SU-DHL-6 (cell line): ENCODE data around the gene PRR12.

Source experiments
- EZH2phosphoT487 ChIP-seq: fragments of 200-600 bp; sonication (generic), shearing (Covaris generic); conservative IDR thresholded peaks from 2 replicates; pipeline ENCODE4 v1.6.1; 2018; ENCODE audit warnings: mild to moderate bottlenecking, antibody characterized with exemption, low read length, moderate library complexity, mixed read lengths
- TF ChIP-seq, protein P1 (sequence below): fragments of 200-600 bp; sonication (generic); IDR thresholded peaks from one replicate; pipeline ENCODE4 v1.5.1; 2017; ENCODE audit warnings: antibody characterized with exemption, mild to moderate bottlenecking, low read length, moderate library complexity; ENCODE audit not compliant: insufficient read depth, poor library complexity, severe bottlenecking

DNA sequence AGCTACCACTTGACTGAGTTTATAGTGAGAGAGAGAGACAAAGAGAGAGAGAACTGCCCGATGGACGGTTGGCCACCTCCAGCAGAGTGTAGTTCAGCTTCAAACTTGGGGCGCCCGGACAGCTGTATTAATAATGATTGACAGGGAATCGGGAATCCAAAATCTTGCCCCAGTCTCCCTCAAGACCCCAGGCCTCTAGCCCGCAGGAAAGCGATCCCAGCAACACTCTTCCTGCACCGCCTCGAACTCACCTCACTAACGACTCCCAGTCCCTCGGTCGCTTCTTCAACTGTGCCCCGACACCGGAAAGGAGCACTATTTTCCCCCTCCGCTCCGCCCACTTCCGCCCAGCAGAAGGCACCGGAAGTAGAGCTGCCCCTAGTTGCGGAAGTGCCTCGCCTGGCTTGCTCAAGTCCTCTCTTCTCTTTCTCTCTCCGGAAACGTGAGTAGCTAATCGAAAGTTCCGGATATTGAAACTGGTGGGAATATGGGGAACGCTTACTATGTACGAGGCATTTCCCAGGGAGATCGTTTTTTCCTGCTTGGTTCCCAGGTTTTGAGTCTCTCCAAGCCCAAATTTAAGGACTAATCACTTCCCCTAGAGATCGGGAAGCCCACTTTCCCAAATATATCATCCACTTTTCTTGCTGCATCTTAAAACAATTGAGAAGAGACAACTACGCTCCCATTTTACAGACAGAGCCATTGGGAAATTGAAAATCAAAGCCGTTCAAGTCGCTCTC lies 10.5 kb upstream of the PRR12 start, which contains the start of gene NOSIP:
- TF ChIP-seq, protein P1, sequence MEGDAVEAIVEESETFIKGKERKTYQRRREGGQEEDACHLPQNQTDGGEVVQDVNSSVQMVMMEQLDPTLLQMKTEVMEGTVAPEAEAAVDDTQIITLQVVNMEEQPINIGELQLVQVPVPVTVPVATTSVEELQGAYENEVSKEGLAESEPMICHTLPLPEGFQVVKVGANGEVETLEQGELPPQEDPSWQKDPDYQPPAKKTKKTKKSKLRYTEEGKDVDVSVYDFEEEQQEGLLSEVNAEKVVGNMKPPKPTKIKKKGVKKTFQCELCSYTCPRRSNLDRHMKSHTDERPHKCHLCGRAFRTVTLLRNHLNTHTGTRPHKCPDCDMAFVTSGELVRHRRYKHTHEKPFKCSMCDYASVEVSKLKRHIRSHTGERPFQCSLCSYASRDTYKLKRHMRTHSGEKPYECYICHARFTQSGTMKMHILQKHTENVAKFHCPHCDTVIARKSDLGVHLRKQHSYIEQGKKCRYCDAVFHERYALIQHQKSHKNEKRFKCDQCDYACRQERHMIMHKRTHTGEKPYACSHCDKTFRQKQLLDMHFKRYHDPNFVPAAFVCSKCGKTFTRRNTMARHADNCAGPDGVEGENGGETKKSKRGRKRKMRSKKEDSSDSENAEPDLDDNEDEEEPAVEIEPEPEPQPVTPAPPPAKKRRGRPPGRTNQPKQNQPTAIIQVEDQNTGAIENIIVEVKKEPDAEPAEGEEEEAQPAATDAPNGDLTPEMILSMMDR: no peak
- no peak for TF ChIP-seq EZH2phosphoT487
